HepG2 (cell line): ENCODE measurements around the gene PRKCE. TPM values are rescaled to one million over a fixed set of nuclear protein-coding genes. Genes with fewer than 3 reads are reported as not detected.

ENCODE experiments used
- ATAC-seq: fragments of 200-7000 bp; cut with Tn5 transposase; 3 replicates; pipeline ENCODE4 v1.9.1; 2020; ENCODE audit warnings: mild to moderate bottlenecking, moderate library complexity
- BruUV-seq: library from RNA; stranded (reverse); fragments of 400-500 nt; replicated peaks from 2 replicates; lab custom pipeline; 2021; lab: Mats Ljungman, UMichigan
- CTCF ChIA-PET: fragments of 300-600 bp; formaldehyde crosslinking; extraction: SDS; loops from one replicate; lab custom pipeline; 2021; ENCODE audit warnings: low total read pairs, inconsistent platforms, low intra/inter-chr PET ratio; lab: Yijun Ruan, JAX
- POLR2A ChIA-PET: fragments of 350-600 bp; sonication (Branson Sonifier 250); formaldehyde crosslinking; loops from one replicate; lab custom pipeline; 2020; ENCODE audit warnings: antibody characterized with exemption, inconsistent platforms; lab: Yijun Ruan, JAX
- DNase-seq: peaks from one replicate; pipeline ENCODE4 v3.0.0-alpha.2; 2015; ENCODE audit warnings: low spot score
- FAIRE-seq: peaks from 3 replicates; lab custom pipeline; 2011; peaks lifted over from hg19 to GRCh38; lab: Jason Lieb, UNC
- H2AFZ ChIP-seq: one replicate; pipeline ENCODE4 v1.6.1; 2011; ENCODE audit warnings: low read length, inconsistent platforms
- H3K27ac ChIP-seq: fragments of 300-600 bp; 3 replicates; pipeline ENCODE4 v1.8.0; 2011; ENCODE audit warnings: mixed run types, mild to moderate bottlenecking, mixed read lengths, low read length, inconsistent platforms; ENCODE audit not compliant: insufficient read depth; ENCODE audit errors: extremely low read length
- H3K27me3 ChIP-seq, 2 experiments: fragments of 200-600 bp in 1 of 2; 2 replicates in 1 of 2; 3 replicates in 1 of 2; pipeline versions ENCODE4 v1.6.0 to v1.8.0; 2011; ENCODE audit warnings: low read length in 2 of 2, mild to moderate bottlenecking in 2 of 2, moderate library complexity in 2 of 2, inconsistent platforms in 1 of 2; ENCODE audit not compliant: insufficient read depth in 2 of 2, control insufficient read depth in 1 of 2
- H3K36me3 ChIP-seq, 2 experiments: fragments of 200-600 bp in 1 of 2; replicated peaks in 1 of 2; 2 replicates in 1 of 2; 3 replicates in 1 of 2; pipeline versions ENCODE4 v1.5.1 to v1.8.0; 2011; ENCODE audit warnings: low read length in 2 of 2, inconsistent platforms in 1 of 2; ENCODE audit not compliant: insufficient read depth in 2 of 2, control insufficient read depth in 1 of 2
- H3K4me1 ChIP-seq: 2 replicates; pipeline ENCODE4 v1.5.1; 2012; ENCODE audit warnings: low read length, inconsistent platforms; ENCODE audit not compliant: insufficient read depth
- H3K4me2 ChIP-seq: 2 replicates; pipeline ENCODE4 v1.6.0; 2011; ENCODE audit warnings: low read depth, low read length, inconsistent platforms
- H3K4me3 ChIP-seq, 3 experiments: fragments of 200-600 bp in 1 of 3; sonication (generic), shearing (Covaris generic) in 1 of 3; replicated peaks in 1 of 3; 2 replicates each; pipeline ENCODE4 v1.5.1; 2011 to 2016; ENCODE audit warnings: low read length in 3 of 3, inconsistent platforms in 2 of 3, low read depth in 2 of 3, mild to moderate bottlenecking in 2 of 3, control low read depth in 1 of 3, mixed read lengths in 1 of 3; ENCODE audit not compliant: insufficient read depth in 1 of 3
- H3K79me2 ChIP-seq: one replicate; pipeline ENCODE4 v1.6.1; 2011; ENCODE audit warnings: low read length, inconsistent platforms; ENCODE audit not compliant: insufficient read depth
- H3K9ac ChIP-seq: 2 replicates; pipeline ENCODE4 v1.6.0; 2011; ENCODE audit warnings: mild to moderate bottlenecking, low read depth, low read length, inconsistent platforms; ENCODE audit not compliant: insufficient read depth
- H3K9me3 ChIP-seq: 2 replicates; pipeline ENCODE4 v1.5.1; 2012; ENCODE audit warnings: mild to moderate bottlenecking, low read length
- H4K20me1 ChIP-seq: 2 replicates; pipeline ENCODE4 v1.6.0; 2011; ENCODE audit warnings: inconsistent platforms, mild to moderate bottlenecking, low read length, moderate library complexity; ENCODE audit not compliant: insufficient read depth
- KLF16 ChIP-seq, 2 experiments: sonication (generic) in 1 of 2; formaldehyde crosslinking in 1 of 2; IDR thresholded peaks; 2 replicates each; pipeline versions ENCODE4 v1.6.1 to v1.8.0; 2016 to 2023; ENCODE audit warnings: missing genetic modification reagents in 2 of 2, missing compliant biosample characterization in 1 of 2
- KLF6 ChIP-seq: IDR thresholded peaks from 2 replicates; pipeline ENCODE4 v1.8.0; 2016; ENCODE audit warnings: missing biosample characterization, missing genetic modification reagents
- NONO ChIP-seq, 2 experiments: fragments of 450-650 bp in 1 of 2; sonication (generic) in 1 of 2; formaldehyde crosslinking in 1 of 2; IDR thresholded peaks in 1 of 2; conservative IDR thresholded peaks in 1 of 2; 2 replicates each; pipeline versions ENCODE4 v1.6.1 to v1.8.0; 2017 to 2022; ENCODE audit warnings: mild to moderate bottlenecking in 1 of 2, missing genetic modification reagents in 1 of 2, moderate library complexity in 1 of 2
- NR2F1 ChIP-seq, 2 experiments: fragments of 450-650 bp in 1 of 2; formaldehyde crosslinking in 1 of 2; IDR thresholded peaks; 2 replicates each; pipeline versions ENCODE4 v1.5.0 to v1.6.1; 2016 to 2020; ENCODE audit warnings: mild to moderate bottlenecking in 1 of 2, missing compliant biosample characterization in 1 of 2, missing genetic modification reagents in 1 of 2, moderate library complexity in 1 of 2
- PHF5A ChIP-seq: IDR thresholded peaks from one replicate; pipeline ENCODE4 v1.6.1; 2018; ENCODE audit warnings: low read depth, missing genetic modification reagents; ENCODE audit not compliant: unreplicated experiment
- RFX5 ChIP-seq: IDR thresholded peaks from 2 replicates; pipeline ENCODE4 v1.6.1; 2011; ENCODE audit warnings: low read depth, low read length, improper control_type of control experiment
- ZKSCAN5 ChIP-seq: sonication (generic); formaldehyde crosslinking; IDR thresholded peaks from 2 replicates; pipeline ENCODE4 v1.5.1; 2020; ENCODE audit warnings: mild to moderate bottlenecking, missing genetic modification reagents
- ZNF343 ChIP-seq: sonication (generic); formaldehyde crosslinking; IDR thresholded peaks from 2 replicates; pipeline ENCODE4 v1.4.0; 2020; ENCODE audit warnings: mild to moderate bottlenecking, missing genetic modification reagents
- ZNF468 ChIP-seq: sonication (generic); formaldehyde crosslinking; IDR thresholded peaks from 2 replicates; pipeline ENCODE4 v1.8.0; 2022; ENCODE audit warnings: mild to moderate bottlenecking, moderate library complexity, missing genetic modification reagents
- ZNF614 ChIP-seq: IDR thresholded peaks from 2 replicates; pipeline ENCODE4 v1.6.1; 2018; ENCODE audit warnings: missing biosample characterization, missing genetic modification reagents, inconsistent platforms, borderline replicate concordance
- ZNF747 ChIP-seq: sonication (generic); formaldehyde crosslinking; IDR thresholded peaks from 2 replicates; pipeline ENCODE4 v1.8.1; 2023; ENCODE audit warnings: missing genetic modification reagents, mild to moderate bottlenecking, borderline replicate concordance
- WGBS: methylation state at CpG from one replicate; pipeline ENCODE4 v1.1.6; 2017; ENCODE audit warnings: low lambda C conversion rate; 5-methylcytosine and 5-hydroxymethylcytosine counted together
- in situ Hi-C: cut with HindIII; loops from 2 replicates; pipeline ENCODE4 v1.10.0; 2017; ENCODE audit warnings: low pct_unique_long_range_greater_than_20kb; ENCODE audit not compliant: extremely low pct_ligation_motif_present
- intact Hi-C: fragments of 100-400 bp; cut with micrococcal nuclease; formaldehyde crosslinking; loops from one replicate; pipeline ENCODE4 v1.10.0; 2022; ENCODE audit not compliant: unreplicated experiment
- polyA plus RNA-seq, 8 experiments: library from polyadenylated mRNA; depleted of rRNA in 3 of 8; stranded (reverse) in 7 of 8; unstranded in 1 of 8; fragments of >200 nt; fragmentation: Illumina TruSeq in 4 of 8; extraction: Trizol in 4 of 8; gene quantifications; 2 replicates each; pipeline versions ENCODE4 v1.2.1 to v1.2.3, GENCODE V29; 2011 to 2016; ENCODE audit warnings: low read depth in 4 of 8, missing spikeins in 1 of 8, mixed read lengths in 1 of 8; ENCODE audit not compliant: insufficient read depth in 1 of 8
- total RNA-seq, 5 experiments: library from RNA; depleted of rRNA; stranded (reverse); fragments of >200 nt; fragmentation: Illumina TruSeq; extraction: Trizol; gene quantifications; 2 replicates each; pipeline ENCODE4 v1.2.3, GENCODE V29; 2016; ENCODE audit warnings: low read depth in 1 of 5
- TF ChIP-seq, protein P1 (sequence below): IDR thresholded peaks from 2 replicates; pipeline ENCODE4 v1.6.1; 2016; ENCODE audit warnings: low read depth, control low read depth
- TF ChIP-seq, protein P2 (sequence below): sonication (generic); formaldehyde crosslinking; IDR thresholded peaks from 2 replicates; pipeline ENCODE4 v1.4.0; 2020; ENCODE audit warnings: mild to moderate bottlenecking, missing genetic modification reagents
- TF ChIP-seq, protein P3 (sequence below): sonication (generic); formaldehyde crosslinking; IDR thresholded peaks from 2 replicates; pipeline ENCODE4 v1.5.1; 2020; ENCODE audit warnings: mild to moderate bottlenecking, missing genetic modification reagents, borderline replicate concordance

The PRKCE gene
- total and polyA plus RNA-seq, 2 of the 13 experiments (the other 11 are each of a cell fraction or from before 2014, with no cell fraction given) = 1.0 to 3.9 TPM

DNA sequence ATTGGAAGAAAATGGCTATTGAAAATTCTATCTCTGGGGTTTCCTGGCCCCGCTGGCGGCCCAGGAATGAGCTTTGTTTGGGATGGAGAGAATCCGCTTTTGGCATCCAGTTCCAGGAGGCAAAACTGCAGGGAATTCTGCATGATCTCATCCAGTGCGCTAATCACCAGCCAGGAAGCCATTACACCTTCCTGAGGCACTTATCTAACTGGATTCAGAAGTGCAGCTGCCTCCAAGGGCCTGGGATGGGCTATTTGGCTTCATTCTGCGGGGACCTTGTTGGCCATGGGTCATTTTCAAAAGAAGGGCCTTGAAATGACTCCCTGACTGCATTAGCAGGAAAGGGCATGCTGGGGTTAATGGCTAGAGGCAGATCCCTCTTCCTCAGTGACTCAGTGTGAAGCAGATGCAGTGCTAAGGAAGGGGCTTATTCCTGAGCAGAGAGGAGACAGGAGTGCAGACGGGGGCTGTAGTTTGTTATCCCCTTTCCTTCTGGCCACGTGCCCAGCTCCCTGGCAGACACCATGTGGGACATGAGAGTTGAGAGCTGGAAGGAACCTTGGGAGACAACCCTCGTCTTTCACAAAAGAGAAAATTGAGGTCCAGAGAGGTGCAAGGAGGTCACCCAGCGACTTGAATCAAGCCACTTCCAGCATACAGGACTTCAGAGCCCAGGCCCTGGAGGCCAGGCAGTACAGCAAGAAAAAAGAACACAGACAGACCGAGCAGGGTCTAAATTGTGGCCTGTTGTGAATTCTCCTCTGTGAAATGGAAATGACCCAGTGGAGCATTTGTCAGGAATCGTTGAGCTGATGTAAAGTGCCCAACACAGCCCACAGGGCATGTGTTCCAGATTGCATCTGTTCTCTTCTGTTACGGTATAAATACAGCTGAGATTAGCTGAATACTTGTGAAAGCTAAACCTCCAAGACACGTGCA is 161.8 kb downstream of the PRKCE start:
- no peaks in the 10 kb centered on the region for H4K20me1 ChIP-seq
- H3K9me3 ChIP-seq = no peaks in the 10 kb centered on the region
- 43% methylated on average over 13 of the region's 13 CpGs for WGBS
- H3K4me3 ChIP-seq = no peak overlapping the region
- no peak overlapping the region for H3K9ac ChIP-seq
- FAIRE-seq (no peak), DNase-seq (no peak), ATAC-seq (no peak)
- ChIA-PET CTCF (no interaction called here), POLR2A (no interaction called here)
- H2AFZ ChIP-seq = no peak overlapping the region
- in situ Hi-C loops = no loop called here
- intact Hi-C loops = no loop called here
- no peaks in the 10 kb centered on the region for H3K79me2 ChIP-seq
- no TSS peak for BruUV-seq
- no peak overlapping the region for H3K4me2 ChIP-seq
- 0 out of 5 replicates have a peak, but pooled peaks cover 1 to 3% of the 10 kb centered on the region in 2 experiments for H3K27me3 ChIP-seq
- H3K27ac ChIP-seq = no peak overlapping the region
- H3K4me1 ChIP-seq = no peaks in the 10 kb centered on the region
- no peaks in the 10 kb centered on the region for H3K36me3 ChIP-seq
- no peak for TF ChIP-seq ZNF614 (CRISPR knock-in tag)
- no peak for TF ChIP-seq NR2F1 (CRISPR knock-in tag; IDR thresholded peaks at IDR 0.05)
- TF ChIP-seq ZNF468 (CRISPR knock-in tag) = no peak
- TF ChIP-seq, protein P1, sequence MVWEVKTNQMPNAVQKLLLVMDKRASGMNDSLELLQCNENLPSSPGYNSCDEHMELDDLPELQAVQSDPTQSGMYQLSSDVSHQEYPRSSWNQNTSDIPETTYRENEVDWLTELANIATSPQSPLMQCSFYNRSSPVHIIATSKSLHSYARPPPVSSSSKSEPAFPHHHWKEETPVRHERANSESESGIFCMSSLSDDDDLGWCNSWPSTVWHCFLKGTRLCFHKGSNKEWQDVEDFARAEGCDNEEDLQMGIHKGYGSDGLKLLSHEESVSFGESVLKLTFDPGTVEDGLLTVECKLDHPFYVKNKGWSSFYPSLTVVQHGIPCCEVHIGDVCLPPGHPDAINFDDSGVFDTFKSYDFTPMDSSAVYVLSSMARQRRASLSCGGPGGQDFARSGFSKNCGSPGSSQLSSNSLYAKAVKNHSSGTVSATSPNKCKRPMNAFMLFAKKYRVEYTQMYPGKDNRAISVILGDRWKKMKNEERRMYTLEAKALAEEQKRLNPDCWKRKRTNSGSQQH (CRISPR knock-in tag) = no peak
- TF ChIP-seq RFX5 = no peak
- no peak for TF ChIP-seq KLF6
- TF ChIP-seq ZNF343 (CRISPR knock-in tag) = no peak
- TF ChIP-seq ZKSCAN5 (CRISPR knock-in tag) = no peak
- TF ChIP-seq PHF5A = no peak
- no peak for TF ChIP-seq NONO (IDR thresholded peaks at IDR 0.05)
- no peak for TF ChIP-seq NONO (CRISPR knock-in tag; conservative IDR thresholded peaks at IDR 0.05)
- no peak for TF ChIP-seq KLF16 (CRISPR knock-in tag; IDR thresholded peaks at IDR 0.05)
- TF ChIP-seq ZNF747 (CRISPR knock-in tag) = no peak
- TF ChIP-seq, protein P2, sequence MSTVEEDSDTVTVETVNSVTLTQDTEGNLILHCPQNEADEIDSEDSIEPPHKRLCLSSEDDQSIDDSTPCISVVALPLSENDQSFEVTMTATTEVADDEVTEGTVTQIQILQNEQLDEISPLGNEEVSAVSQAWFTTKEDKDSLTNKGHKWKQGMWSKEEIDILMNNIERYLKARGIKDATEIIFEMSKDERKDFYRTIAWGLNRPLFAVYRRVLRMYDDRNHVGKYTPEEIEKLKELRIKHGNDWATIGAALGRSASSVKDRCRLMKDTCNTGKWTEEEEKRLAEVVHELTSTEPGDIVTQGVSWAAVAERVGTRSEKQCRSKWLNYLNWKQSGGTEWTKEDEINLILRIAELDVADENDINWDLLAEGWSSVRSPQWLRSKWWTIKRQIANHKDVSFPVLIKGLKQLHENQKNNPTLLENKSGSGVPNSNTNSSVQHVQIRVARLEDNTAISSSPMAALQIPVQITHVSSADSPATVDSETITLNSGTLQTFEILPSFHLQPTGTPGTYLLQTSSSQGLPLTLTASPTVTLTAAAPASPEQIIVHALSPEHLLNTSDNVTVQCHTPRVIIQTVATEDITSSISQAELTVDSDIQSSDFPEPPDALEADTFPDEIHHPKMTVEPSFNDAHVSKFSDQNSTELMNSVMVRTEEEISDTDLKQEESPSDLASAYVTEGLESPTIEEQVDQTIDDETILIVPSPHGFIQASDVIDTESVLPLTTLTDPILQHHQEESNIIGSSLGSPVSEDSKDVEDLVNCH (CRISPR knock-in tag) = no peak
- TF ChIP-seq, protein P3, sequence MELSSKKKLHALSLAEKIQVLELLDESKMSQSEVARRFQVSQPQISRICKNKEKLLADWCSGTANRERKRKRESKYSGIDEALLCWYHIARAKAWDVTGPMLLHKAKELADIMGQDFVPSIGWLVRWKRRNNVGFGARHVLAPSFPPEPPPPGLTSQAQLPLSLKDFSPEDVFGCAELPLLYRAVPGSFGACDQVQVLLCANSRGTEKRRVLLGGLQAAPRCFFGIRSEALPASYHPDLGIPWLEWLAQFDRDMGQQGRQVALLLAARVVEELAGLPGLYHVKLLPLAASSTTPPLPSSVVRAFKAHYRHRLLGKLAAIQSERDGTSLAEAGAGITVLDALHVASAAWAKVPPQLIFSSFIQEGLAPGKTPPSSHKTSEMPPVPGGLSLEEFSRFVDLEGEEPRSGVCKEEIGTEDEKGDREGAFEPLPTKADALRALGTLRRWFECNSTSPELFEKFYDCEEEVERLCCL = no peak
